Amniotic stem cell (primary cell): ENCODE measurements around the gene H2BW2.
"Not testable (repeated sequence)": the region's sequence is repeated elsewhere in the genome, so short reads cannot be mapped to it uniquely, and the experiment has no call there.

Source experiments
- DNase-seq: peaks from one replicate; lab custom pipeline; 2025; lab: John Stamatoyannopoulos, UW

The H2BW2 gene

GRCh38 chrX:104039689-104040505, at the start of gene H2BW2:
Gene H2BW2 (plus strand): TSS chrX:104039956. CDS start chrX:104039995, 39 bp downstream.
- no peak for DNase-seq

DNA sequence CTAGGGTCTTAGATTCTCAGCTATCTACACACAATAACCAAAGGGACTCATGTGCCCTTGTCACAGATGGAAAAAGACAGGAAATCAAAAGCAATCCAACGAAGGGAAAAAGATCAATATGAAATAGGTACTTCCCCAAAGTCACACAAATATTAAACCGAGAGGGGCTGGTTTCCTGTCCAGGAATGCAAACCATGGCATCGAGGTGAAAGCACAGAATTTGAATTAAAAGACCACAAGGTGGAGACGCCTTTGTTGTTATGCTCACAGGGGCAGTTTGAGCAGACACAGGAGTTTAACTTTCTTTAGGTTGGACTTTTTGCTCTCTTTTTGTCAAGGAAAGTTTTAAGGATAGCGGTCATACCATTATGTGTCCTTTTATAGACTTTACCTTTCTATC, 40.5 kb upstream of the H2BW2 start:
- DNase-seq: no peak

GRCh38 chrX:104008831-104009230, 30.9 kb upstream of the H2BW2 start:
- DNase-seq: no peak

DNA sequence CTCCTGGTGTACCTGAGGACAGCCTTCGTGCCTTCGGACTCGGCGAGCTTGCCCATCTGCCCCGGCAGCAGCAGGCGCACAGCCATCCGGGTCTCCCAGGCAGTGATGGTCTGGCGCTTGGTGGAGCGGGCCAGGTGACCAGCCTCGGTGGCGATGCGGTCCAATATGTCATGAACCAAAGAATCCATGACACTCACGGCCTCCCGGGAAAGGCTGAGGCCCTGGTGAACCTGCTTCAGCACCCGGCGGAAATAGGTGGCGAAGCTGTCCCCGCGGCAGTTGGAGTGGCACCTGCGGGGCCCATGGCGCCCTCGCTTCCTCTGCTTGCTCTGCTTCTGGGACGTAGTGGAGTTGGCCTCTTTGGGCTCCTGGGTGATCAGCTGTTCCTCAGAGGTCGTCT, 26.6 kb upstream of the H2BW2 start:
- no peak for DNase-seq

- no peak for DNase-seq
These were observed 26.1 kb upstream of the H2BW2 start, which contains the start of gene H2BW1 for GRCh38 chrX:104013606-104014005. Gene H2BW1 (minus strand): TSS chrX:104013708. CDS start chrX:104013576, 132 bp downstream.

DNA sequence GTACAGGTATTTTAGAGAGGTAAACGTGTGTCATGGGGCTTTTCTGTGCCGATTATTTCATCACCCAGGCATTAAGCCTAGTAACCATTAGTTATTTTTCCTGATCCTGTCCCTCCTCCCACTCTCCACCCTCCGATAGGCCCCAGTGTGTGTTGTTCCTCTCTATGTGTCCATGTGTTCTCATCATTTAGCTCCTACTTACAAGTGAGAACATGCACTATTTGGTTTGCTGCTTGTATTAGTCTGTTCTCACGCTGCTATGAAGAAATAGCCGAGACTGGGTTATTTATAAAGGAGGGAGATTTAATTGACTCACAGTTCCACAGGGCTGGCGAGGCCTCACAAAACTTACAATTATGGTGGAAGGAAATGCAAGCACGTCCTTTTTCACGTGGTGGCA, 24.2 kb upstream of the H2BW2 start:
- not testable (repeated sequence) for DNase-seq

DNA sequence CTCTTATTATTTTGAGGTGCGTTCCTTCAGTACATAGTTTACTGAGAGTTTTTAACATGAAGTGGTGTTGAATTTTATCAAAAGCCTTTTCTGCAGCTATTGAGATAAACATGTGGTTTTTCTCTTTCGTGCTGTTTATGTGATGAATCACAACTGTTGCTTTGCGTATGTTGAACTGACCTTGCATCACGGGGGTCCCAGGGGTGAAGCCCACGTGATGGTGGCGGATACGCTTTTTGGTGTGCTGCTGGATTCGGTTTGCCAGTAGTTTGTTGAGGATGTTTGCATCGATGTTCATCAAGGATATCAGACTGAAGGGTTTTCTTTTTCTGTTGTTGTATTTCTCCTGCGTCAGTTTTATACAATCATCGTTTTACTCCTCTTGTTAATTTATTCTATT, 21.6 kb upstream of the H2BW2 start:
- no peak for DNase-seq

DNA sequence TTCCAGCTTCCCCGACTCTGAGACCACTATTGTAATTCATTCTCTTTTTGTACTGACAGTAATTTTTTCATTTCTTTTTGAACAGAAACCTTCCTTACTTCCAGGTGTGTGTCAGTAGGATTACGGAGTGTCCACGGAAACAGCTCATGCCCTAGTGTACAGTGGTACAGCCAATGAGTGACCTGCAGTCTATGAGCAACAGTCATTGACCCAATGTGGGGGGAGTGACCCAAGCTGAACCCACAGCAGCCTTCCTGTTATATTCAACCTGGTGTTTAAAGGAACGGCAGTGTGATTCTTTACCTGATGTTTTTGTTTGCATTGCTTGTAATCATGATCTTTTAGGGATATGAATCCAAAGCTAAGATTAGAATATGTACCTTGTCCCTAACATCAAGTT, 1.2 kb downstream of the H2BW2 start:
- no peak for DNase-seq

GRCh38 chrX:104045642-104046041, 5.9 kb downstream of the H2BW2 start:
- DNase-seq: no peak

DNA sequence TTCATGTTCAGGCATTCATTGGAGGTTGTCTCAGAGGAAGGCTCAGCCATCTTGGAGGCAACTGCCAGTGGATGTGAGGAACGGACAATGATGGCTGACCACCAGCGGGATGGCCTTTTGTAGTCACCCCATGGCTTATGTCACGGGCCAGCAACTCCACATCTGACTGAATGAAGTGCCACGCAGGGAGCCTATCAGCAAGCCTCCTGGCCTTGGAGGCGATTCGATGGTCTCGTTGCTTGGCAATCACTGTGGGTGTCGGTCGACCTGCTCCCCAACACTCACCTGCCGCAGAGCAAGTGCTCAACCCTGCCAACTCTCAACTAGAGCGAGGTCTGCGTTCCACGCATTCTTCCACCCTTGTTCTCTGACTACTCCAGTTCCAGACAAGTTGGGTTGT, 7.4 kb downstream of the H2BW2 start:
- no peak for DNase-seq

DNA sequence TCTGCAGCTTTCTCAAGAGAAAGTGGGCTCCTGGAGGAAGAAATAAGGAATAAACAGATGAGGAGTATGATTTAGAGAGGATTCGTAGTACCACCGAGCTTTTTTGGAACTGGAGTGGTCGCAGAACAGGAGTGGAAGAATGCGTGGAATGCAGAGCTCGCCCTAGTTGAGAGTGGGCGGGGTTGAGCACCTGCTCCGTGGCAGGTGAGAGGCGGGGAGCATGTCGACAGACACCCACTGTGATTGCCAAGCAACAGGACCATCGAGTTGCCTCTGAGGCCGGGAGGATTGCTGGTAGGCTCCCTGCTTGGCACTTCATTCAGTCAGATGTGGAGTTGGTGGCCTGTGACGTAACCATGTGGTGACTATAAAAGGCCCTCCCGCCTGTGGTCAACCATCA, 15.2 kb downstream of the H2BW2 start:
- not testable (repeated sequence) for DNase-seq

DNA sequence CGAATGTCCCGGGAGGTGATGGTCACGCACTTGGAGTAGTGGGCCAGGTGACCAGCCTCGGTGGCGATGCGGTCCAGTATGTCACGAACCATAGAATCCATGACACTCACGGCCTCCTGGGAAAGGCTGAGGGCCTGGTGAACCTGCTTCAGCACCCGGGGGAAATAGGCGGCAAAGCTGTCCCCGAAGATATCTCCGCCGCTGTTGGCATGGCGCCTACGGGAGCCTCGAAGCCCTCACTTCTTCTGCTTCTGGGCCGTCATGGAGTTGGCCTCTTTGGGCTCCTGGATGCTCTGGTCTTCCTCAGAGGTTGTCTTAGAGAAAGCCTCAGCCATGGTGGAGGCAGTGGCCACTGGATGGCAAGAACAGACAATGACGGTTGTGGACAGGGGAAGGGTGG, 22.9 kb downstream of the H2BW2 start:
- DNase-seq: not testable (repeated sequence)

GRCh38 chrX:104075778-104076445, 36.2 kb downstream of the H2BW2 start, which contains the start of gene TMSB15C:
Gene TMSB15C (minus strand): TSS chrX:104076236.
- DNase-seq: not testable (repeated sequence)

- not testable (repeated sequence) for DNase-seq
These were observed 38.1 kb downstream of the H2BW2 start for GRCh38 chrX:104077854-104078253.

- no peak for DNase-seq
These were observed 44.3 kb downstream of the H2BW2 start for GRCh38 chrX:104084063-104084462.

DNA sequence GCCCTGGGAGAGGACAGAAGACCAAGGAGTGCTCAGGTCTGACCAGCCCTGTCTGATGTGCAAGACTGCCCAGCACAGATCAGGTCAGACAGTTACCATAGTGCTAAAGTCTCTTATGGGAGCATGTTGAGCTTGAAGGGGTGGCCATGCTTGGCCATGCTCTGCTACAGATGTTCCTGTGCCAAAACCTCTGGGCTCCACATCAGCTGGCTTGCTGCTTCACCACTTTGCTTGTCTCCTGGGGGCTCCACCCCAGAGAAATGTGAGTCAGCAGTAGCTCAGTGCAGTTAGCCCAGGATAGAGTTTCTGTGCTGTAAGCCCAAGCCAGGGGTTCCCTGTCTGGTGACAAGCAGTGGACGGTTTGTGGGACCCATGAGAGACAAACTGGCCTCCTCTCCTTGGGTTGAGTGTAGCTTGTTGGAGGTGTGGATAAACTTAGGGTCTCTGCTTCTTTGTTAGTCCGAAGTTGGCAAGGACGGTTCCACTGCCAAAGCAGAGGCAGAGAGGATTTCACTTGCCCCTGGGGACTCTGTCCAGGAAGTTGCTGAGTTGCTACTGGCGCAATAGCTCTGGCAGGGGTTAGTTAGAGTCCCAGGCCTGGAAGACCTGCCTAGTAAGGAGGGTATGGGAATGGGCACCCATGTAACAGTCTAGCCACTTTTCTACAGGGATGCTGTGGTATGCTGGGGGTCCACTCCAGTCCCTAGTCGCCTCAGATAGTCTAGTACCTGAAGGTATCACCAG, 45.0 kb downstream of the H2BW2 start:
- no peak for DNase-seq

DNA sequence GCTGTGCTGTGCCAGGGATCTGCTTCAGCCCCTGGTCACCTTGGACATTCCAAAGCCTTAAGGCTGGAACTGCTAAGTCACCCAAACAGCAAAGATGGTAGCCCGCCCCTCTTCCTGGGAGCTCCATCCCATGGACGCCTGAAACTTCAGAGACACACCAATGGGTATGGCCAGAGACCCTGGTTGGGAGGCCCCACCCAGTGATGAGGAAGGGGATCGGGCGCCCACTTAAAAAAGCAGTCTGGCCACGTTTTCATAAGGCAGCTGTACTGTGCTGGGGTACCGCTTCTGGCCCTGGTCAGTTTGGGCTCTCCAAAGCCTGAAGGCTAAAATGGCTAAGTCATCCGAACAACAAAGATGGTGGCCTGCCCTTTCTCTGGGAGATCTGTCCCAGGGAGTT, 45.7 kb downstream of the H2BW2 start:
- DNase-seq: no peak

DNA sequence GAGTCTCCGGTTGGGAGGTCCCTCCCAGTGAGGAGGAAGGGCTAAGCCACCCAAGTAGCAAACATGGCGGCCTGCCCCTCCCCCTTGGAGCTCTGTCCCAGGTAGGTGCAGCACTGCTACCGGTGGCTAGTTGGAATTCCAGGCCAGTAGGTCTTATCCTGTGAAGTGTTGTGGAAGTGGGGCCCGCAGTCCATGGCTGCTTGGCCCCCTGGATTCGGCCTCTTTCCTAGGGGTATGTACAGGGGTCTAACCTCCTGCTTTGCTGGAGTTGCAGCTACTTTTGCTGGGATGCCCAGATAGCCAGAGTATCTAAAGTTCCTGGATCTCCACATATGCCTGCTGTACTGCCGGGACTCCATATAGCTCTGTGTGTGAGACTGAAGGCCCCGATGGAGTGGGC, 46.2 kb downstream of the H2BW2 start:
- no peak for DNase-seq
